Duodenal mucosa (tissue), 2 donors: ENCODE measurements around the gene ECSIT.

ENCODE experiments used
- H3K27ac ChIP-seq: one replicate; pipeline ENCODE4 v1.7.0; 2013; ENCODE audit warnings: low read depth, low read length
- H3K27me3 ChIP-seq, 2 donors: one replicate each; pipeline ENCODE4 v1.7.0; 2013; ENCODE audit warnings: low read length in 2 of 2, control low read depth in 1 of 2; ENCODE audit not compliant: insufficient read depth in 2 of 2, control insufficient read depth in 1 of 2
- H3K36me3 ChIP-seq, 2 donors: one replicate each; pipeline ENCODE4 v1.7.0; 2013; ENCODE audit warnings: low read length in 2 of 2, control low read depth in 1 of 2; ENCODE audit not compliant: insufficient read depth in 2 of 2, control insufficient read depth in 1 of 2
- H3K4me1 ChIP-seq, 2 donors: one replicate each; pipeline ENCODE4 v1.7.0; 2013; ENCODE audit warnings: low read length in 2 of 2, control low read depth in 1 of 2; ENCODE audit not compliant: insufficient read depth in 2 of 2, control insufficient read depth in 1 of 2
- H3K4me3 ChIP-seq, 2 donors: one replicate each; pipeline ENCODE4 v1.7.0; 2013; ENCODE audit warnings: low read length in 2 of 2, low read depth in 1 of 2
- H3K9ac ChIP-seq, 2 donors: one replicate each; pipeline ENCODE4 v1.7.0; 2013; ENCODE audit warnings: low read length in 2 of 2, low read depth in 1 of 2
- H3K9me3 ChIP-seq, 2 donors: one replicate each; pipeline ENCODE4 v1.7.0; 2013; ENCODE audit warnings: low read length in 2 of 2, control low read depth in 1 of 2; ENCODE audit not compliant: control insufficient read depth in 1 of 2

Gene ECSIT

DNA sequence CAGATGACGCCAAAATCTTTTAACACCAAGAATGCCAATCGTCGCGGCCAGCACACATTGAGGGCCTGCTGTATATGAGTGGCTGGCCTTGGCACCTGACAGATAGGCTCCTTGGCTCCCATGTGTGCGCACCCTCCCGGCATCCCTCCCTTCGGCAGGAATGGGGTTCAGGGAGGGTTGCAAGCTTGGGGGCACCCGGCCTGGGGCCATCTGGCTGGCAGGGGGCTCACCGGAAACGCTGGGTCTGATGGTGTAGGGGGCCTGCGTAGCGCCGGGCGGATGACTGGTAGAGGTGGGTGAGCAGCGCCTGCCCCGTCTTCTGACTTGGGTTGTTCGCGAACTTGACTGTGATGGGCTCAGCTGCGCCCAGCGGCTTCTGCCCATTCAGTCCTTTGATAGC lies 71.1 kb downstream of the ECSIT start:
- Histone ChIP-seq H3K27me3 (no peaks in the 10 kb centered on the region), H3K9me3 (no peaks in the 10 kb centered on the region), H3K27ac (no peak overlapping the region), H3K9ac (no peak overlapping the region), H3K4me3 (no peak overlapping the region), H3K36me3 (no peaks in the 10 kb centered on the region), H3K4me1 (no peaks in the 10 kb centered on the region)

DNA sequence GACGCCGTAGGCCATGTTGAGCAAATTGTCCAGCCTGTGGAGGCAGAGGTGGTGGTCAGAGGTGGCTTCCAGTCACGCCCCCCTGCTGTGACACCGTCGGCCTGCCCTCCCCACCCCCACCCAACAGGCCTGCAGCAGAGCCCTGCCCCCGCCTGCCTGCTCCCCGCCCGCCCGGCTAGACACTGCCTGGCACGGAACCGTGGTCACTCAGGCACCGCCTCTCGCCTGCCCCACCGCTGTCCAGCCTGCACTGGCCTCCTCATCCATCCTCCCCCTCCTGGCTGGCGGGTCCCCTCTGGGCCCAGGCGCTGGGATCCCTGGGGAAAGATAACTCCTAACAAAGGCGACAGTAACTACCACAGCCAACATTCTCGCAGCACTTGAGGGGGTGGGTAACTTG lies 71.8 kb downstream of the ECSIT start:
- H3K27me3 ChIP-seq = no peaks in the 10 kb centered on the region

DNA sequence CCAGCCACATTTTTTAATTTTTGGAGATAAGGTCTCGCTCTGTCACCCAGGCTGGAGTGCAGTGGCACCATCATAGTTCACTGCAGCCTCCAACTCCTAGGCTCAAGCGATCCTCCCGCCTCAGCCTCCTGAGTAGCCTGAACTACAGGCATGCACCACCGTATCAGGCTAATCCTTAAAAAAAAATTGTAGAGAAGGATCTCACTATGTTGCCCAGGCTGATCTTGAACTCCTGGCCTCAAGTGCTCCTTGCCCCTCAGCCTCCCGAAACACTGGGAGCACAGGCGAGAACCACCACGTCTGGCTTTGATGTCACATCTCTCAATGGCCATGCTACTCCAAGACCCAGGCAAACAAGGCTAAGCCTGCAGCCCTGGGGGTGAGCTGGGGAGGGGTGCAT lies 72.3 kb downstream of the ECSIT start:
- Histone ChIP-seq H3K9me3 (no peaks in the 10 kb centered on the region), H3K9ac (no peak overlapping the region), H3K4me1 (no peaks in the 10 kb centered on the region), H3K36me3 (no peaks in the 10 kb centered on the region), H3K4me3 (no peak overlapping the region), H3K27ac (no peak overlapping the region), H3K27me3 (no peaks in the 10 kb centered on the region)

More for the DNA sequence above, 71.8 kb downstream of the ECSIT start:
- H3K27ac ChIP-seq = no peak overlapping the region
- no peaks in the 10 kb centered on the region for H3K9me3 ChIP-seq
- no peaks in the 10 kb centered on the region for H3K4me1 ChIP-seq
- no peak overlapping the region for H3K4me3 ChIP-seq
- H3K9ac ChIP-seq = no peak overlapping the region
- H3K36me3 ChIP-seq = no peaks in the 10 kb centered on the region
